Ishikawa (cell line): Measurements from ENCODE around the gene PBX4.

ENCODE experiments used
- CEBPB ChIP-seq: IDR thresholded peaks from 2 replicates; pipeline ENCODE4 v1.6.1; 2012
- CREB1 ChIP-seq: IDR thresholded peaks from 2 replicates; pipeline ENCODE4 v1.6.1; 2012; ENCODE audit warnings: low read depth
- EGR1 ChIP-seq: IDR thresholded peaks from 2 replicates; pipeline ENCODE4 v1.6.1; 2012
- EP300 ChIP-seq: IDR thresholded peaks from 2 replicates; pipeline ENCODE4 v1.6.1; 2012; ENCODE audit warnings: borderline replicate concordance
- FOXM1 ChIP-seq: IDR thresholded peaks from 2 replicates; pipeline ENCODE4 v1.6.1; 2012; ENCODE audit warnings: low read depth, borderline replicate concordance
- NFIC ChIP-seq: IDR thresholded peaks from 2 replicates; pipeline ENCODE4 v1.6.1; 2012
- RAD21 ChIP-seq: IDR thresholded peaks from 2 replicates; pipeline ENCODE4 v1.6.1; 2012; ENCODE audit warnings: low read depth
- TAF1 ChIP-seq: IDR thresholded peaks from 2 replicates; pipeline ENCODE4 v1.6.1; 2012; ENCODE audit warnings: low read depth, mild to moderate bottlenecking
- TCF12 ChIP-seq: IDR thresholded peaks from 2 replicates; pipeline ENCODE4 v1.6.1; 2012; ENCODE audit warnings: low read depth
- TEAD4 ChIP-seq: IDR thresholded peaks from 2 replicates; pipeline ENCODE4 v1.6.1; 2012
- YY1 ChIP-seq: IDR thresholded peaks from 2 replicates; pipeline ENCODE4 v1.6.1; 2012; ENCODE audit warnings: low read depth
- ZBTB7A ChIP-seq: IDR thresholded peaks from 2 replicates; pipeline ENCODE4 v1.6.1; 2012; ENCODE audit warnings: low read depth
- TF ChIP-seq, protein P1 (sequence below): IDR thresholded peaks from 2 replicates; pipeline ENCODE4 v1.6.1; 2012
- TF ChIP-seq, protein P2 (sequence below): IDR thresholded peaks from 2 replicates; pipeline ENCODE4 v1.6.1; 2012; ENCODE audit warnings: low read depth, mild to moderate bottlenecking
- TF ChIP-seq, protein P3 (sequence below): IDR thresholded peaks from 2 replicates; pipeline ENCODE4 v1.6.1; 2012

Gene PBX4

DNA sequence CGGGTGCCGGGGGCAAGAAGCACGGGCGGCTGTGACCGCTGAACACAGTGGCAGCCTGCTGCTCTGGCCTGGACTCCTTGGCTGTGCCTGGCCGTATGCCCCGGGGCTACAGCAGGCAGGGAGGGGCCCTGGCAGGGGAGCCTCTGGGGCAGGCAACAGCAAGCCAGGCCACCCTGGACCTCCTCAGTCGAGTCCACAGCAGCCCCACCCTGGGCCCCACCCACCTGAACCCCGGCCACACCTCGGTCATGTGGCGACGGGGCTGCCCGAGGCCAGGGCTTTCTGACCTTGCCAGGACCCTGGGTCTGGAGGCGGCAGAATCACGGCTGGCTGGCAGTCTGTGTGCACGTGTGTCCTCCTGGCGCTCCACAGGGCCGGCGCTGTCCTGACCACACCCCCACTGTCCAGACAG is 71.7 kb downstream of the PBX4 start:
- TF ChIP-seq YY1 (no peak), CREB1 (no peak), EP300 (no peak), TAF1 (no peak), NFIC (no peak), FOXM1 (no peak), TEAD4 (no peak), EGR1 (no peak)
- TF ChIP-seq, protein P1, sequence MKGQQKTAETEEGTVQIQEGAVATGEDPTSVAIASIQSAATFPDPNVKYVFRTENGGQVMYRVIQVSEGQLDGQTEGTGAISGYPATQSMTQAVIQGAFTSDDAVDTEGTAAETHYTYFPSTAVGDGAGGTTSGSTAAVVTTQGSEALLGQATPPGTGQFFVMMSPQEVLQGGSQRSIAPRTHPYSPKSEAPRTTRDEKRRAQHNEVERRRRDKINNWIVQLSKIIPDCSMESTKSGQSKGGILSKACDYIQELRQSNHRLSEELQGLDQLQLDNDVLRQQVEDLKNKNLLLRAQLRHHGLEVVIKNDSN, result no peak
- TF ChIP-seq, protein P2, sequence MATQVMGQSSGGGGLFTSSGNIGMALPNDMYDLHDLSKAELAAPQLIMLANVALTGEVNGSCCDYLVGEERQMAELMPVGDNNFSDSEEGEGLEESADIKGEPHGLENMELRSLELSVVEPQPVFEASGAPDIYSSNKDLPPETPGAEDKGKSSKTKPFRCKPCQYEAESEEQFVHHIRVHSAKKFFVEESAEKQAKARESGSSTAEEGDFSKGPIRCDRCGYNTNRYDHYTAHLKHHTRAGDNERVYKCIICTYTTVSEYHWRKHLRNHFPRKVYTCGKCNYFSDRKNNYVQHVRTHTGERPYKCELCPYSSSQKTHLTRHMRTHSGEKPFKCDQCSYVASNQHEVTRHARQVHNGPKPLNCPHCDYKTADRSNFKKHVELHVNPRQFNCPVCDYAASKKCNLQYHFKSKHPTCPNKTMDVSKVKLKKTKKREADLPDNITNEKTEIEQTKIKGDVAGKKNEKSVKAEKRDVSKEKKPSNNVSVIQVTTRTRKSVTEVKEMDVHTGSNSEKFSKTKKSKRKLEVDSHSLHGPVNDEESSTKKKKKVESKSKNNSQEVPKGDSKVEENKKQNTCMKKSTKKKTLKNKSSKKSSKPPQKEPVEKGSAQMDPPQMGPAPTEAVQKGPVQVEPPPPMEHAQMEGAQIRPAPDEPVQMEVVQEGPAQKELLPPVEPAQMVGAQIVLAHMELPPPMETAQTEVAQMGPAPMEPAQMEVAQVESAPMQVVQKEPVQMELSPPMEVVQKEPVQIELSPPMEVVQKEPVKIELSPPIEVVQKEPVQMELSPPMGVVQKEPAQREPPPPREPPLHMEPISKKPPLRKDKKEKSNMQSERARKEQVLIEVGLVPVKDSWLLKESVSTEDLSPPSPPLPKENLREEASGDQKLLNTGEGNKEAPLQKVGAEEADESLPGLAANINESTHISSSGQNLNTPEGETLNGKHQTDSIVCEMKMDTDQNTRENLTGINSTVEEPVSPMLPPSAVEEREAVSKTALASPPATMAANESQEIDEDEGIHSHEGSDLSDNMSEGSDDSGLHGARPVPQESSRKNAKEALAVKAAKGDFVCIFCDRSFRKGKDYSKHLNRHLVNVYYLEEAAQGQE, result no peak

DNA sequence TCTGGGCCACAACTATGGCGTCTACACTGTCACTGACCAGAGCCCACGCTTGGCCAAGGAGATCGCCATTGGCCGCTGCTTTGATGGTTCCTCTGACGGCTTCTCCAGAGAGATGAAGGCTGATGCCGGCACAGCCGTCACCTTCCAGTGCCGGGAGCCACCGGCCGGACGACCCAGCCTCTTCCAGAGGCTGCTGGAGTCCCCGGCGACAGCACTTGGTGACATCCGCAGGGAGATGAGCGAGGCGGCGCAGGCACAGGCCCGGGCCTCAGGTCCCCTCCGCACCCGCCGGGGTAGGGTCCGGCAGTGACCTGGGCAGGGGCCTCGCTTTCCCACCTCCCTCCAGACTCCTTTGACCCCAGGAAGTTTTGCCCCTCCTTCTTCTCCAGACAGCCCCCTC is 72.8 kb downstream of the PBX4 start:
- TF ChIP-seq TAF1 (no peak), FOXM1 (no peak), EGR1 (no peak), TCF12 (no peak), CEBPB (no peak), TEAD4 (no peak), ZBTB7A (no peak), NFIC (no peak), RAD21 (no peak), YY1 (no peak), CREB1 (no peak), EP300 (no peak)
- TF ChIP-seq, protein P1, result no peak
- TF ChIP-seq, protein P3, sequence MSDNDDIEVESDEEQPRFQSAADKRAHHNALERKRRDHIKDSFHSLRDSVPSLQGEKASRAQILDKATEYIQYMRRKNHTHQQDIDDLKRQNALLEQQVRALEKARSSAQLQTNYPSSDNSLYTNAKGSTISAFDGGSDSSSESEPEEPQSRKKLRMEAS, result no peak
- TF ChIP-seq, protein P2, result no peak

DNA sequence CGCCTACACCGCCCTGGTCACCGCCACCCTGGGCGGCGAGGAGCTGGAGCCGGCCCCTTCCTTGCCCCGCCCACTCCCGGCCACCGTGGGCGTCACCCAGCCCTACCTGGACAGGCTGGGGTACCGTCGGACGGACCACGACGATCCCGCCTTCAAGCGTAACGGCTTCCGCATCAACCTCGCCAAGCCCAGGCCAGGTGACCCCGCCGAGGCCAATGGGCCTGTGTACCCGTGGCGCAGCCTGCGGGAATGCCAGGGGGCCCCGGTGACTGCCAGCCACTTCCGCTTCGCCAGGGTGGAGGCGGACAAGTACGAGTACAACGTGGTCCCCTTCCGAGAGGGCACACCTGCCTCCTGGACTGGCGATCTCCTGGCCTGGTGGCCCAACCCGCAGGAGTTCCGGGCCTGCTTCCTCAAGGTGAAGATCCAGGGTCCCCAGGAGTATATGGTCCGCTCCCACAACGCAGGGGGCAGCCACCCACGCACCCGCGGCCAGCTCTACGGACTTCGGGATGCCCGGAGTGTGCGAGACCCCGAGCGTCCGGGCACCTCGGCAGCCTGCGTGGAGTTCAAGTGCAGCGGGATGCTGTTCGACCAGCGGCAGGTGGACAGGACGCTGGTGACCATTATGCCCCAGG is 73.4 kb downstream of the PBX4 start:
- TF ChIP-seq TEAD4, result no peak
- TF ChIP-seq, protein P2, result no peak
- no peak for TF ChIP-seq CEBPB
- TF ChIP-seq NFIC, result no peak
- TF ChIP-seq, protein P3, result no peak

DNA sequence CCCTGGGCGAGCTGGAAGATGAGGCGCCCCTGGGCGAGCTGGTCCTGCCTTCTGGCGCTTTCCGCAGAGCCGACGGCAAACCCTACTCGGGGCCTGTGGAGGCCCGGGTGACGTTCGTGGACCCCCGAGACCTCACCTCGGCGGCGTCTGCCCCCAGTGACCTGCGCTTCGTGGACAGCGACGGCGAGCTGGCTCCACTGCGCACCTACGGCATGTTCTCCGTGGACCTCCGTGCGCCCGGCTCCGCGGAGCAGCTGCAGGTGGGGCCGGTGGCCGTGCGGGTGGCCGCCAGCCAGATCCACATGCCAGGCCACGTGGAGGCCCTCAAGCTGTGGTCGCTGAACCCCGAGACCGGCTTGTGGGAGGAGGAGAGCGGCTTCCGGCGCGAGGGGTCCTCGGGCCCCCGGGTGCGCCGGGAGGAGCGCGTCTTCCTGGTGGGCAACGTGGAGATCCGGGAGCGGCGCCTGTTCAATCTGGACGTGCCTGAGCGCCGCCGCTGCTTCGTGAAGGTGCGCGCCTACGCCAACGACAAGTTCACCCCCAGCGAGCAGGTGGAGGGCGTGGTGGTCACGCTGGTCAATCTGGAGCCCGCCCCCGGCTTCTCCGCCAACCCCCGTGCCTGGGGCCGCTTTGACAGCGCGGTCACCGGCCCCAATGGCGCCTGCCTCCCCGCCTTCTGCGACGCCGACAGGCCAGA is 74.1 kb downstream of the PBX4 start:
- TF ChIP-seq NFIC (no peak), YY1 (no peak), ZBTB7A (no peak), RAD21 (no peak), TEAD4 (no peak), CEBPB (no peak), TAF1 (no peak), CREB1 (no peak), FOXM1 (no peak), EGR1 (no peak), TCF12 (no peak), EP300 (no peak)
- TF ChIP-seq, protein P3, result no peak
- TF ChIP-seq, protein P1, result no peak
- TF ChIP-seq, protein P2, result no peak
